IMR-90 (cell line): ENCODE results near the gene ALDH1A2. TPM values are rescaled to one million over a fixed set of nuclear protein-coding genes. Genes with fewer than 3 reads are reported as not detected.

ENCODE experiments used
- ATAC-seq: fragments of 200-7000 bp; cut with Tn5 transposase; 2 replicates; pipeline ENCODE4 v1.9.1; 2020; ENCODE audit warnings: low read depth, mild to moderate bottlenecking, moderate library complexity
- BruUV-seq: library from RNA; stranded (reverse); fragments of 400-500 nt; replicated peaks from 2 replicates; lab custom pipeline; 2021; lab: Mats Ljungman, UMichigan
- CTCF ChIA-PET: fragments of 300-600 bp; formaldehyde crosslinking; extraction: SDS; loops from one replicate; lab custom pipeline; 2021; ENCODE audit warnings: antibody characterized with exemption; lab: Yijun Ruan, JAX
- POLR2A ChIA-PET: fragments of 300-600 bp; sonication (Branson Sonifier 250); formaldehyde crosslinking; loops from one replicate; lab custom pipeline; 2022; ENCODE audit warnings: antibody characterized with exemption; ENCODE audit not compliant: unreplicated experiment; lab: Charles Lee
- DNase-seq: peaks from one replicate; pipeline ENCODE4 v3.0.0; 2013
- H2AFZ ChIP-seq: replicated peaks from 2 replicates; pipeline ENCODE3; 2013; ENCODE audit warnings: low read length, mild to moderate bottlenecking; ENCODE audit not compliant: poor library complexity
- H2AK5ac ChIP-seq: 2 replicates; pipeline ENCODE4 v1.6.1; 2013; ENCODE audit warnings: low read depth, low read length, inconsistent platforms
- H2AK9ac ChIP-seq: replicated peaks from 2 replicates; pipeline ENCODE3; 2013; ENCODE audit warnings: mild to moderate bottlenecking, low read depth, low read length, moderate library complexity; ENCODE audit not compliant: poor library complexity
- H2BK120ac ChIP-seq: 2 replicates; pipeline ENCODE4 v1.6.1; 2013; ENCODE audit warnings: low read depth, low read length, inconsistent platforms
- H2BK15ac ChIP-seq: 3 replicates; pipeline ENCODE4 v1.6.1; 2013; ENCODE audit warnings: low read depth, low read length, inconsistent platforms
- H2BK20ac ChIP-seq: 2 replicates; pipeline ENCODE4 v1.6.1; 2013; ENCODE audit warnings: low read depth, mild to moderate bottlenecking, inconsistent platforms, low read length, moderate library complexity
- H2BK5ac ChIP-seq: 2 replicates; pipeline ENCODE4 v1.6.1; 2013; ENCODE audit warnings: mild to moderate bottlenecking, low read depth, low read length, inconsistent platforms; ENCODE audit not compliant: poor library complexity, severe bottlenecking
- H3K14ac ChIP-seq: replicated peaks from 2 replicates; pipeline ENCODE4 v1.6.1; 2013; ENCODE audit warnings: low read depth, low read length, inconsistent platforms
- H3K18ac ChIP-seq: 2 replicates; pipeline ENCODE4 v1.6.1; 2013; ENCODE audit warnings: low read depth, low read length, control low read depth
- H3K23ac ChIP-seq: 2 replicates; pipeline ENCODE4 v1.6.1; 2013; ENCODE audit warnings: low read depth, low read length, inconsistent platforms
- H3K27ac ChIP-seq: 2 replicates; pipeline ENCODE4 v1.5.1; 2013; ENCODE audit warnings: mild to moderate bottlenecking, control low read depth, low read length; ENCODE audit not compliant: insufficient read depth
- H3K27me3 ChIP-seq: 2 replicates; pipeline ENCODE4 v1.6.1; 2013; ENCODE audit warnings: low read length; ENCODE audit not compliant: control insufficient read depth, insufficient read depth
- H3K36me3 ChIP-seq: 2 replicates; pipeline ENCODE4 v1.6.1; 2013; ENCODE audit warnings: low read length, mixed read lengths; ENCODE audit not compliant: control insufficient read depth, insufficient read depth
- H3K4ac ChIP-seq: 2 replicates; pipeline ENCODE4 v1.6.1; 2013; ENCODE audit warnings: low read depth, low read length, inconsistent platforms
- H3K4me1 ChIP-seq: 2 replicates; pipeline ENCODE4 v1.6.1; 2013; ENCODE audit warnings: low read length, mixed read lengths; ENCODE audit not compliant: control insufficient read depth, insufficient read depth
- H3K4me2 ChIP-seq: 2 replicates; pipeline ENCODE4 v1.6.1; 2013; ENCODE audit warnings: low read depth, mild to moderate bottlenecking, control low read depth, low read length, moderate library complexity
- H3K4me3 ChIP-seq: 2 replicates; pipeline ENCODE4 v1.5.1; 2013; ENCODE audit warnings: low read depth, mild to moderate bottlenecking, control low read depth, low read length, moderate library complexity; ENCODE audit not compliant: insufficient read depth
- H3K56ac ChIP-seq: 2 replicates; pipeline ENCODE4 v1.6.1; 2013; ENCODE audit warnings: low read length, inconsistent platforms; ENCODE audit not compliant: insufficient read depth; ENCODE audit errors: extremely low read depth
- H3K79me1 ChIP-seq, 2 experiments: 2 replicates each; pipeline ENCODE4 v1.6.1; 2013; ENCODE audit warnings: low read length in 2 of 2, inconsistent platforms in 1 of 2, low read depth in 1 of 2
- H3K9ac ChIP-seq: 2 replicates; pipeline ENCODE4 v1.6.1; 2013; ENCODE audit warnings: low read depth, low read length, control low read depth
- H3K9me1 ChIP-seq: 2 replicates; pipeline ENCODE4 v1.6.1; 2013; ENCODE audit warnings: low read length, inconsistent platforms; ENCODE audit not compliant: insufficient read depth
- H3K9me3 ChIP-seq: 2 replicates; pipeline ENCODE4 v1.6.1; 2013; ENCODE audit warnings: low read length; ENCODE audit not compliant: control insufficient read depth, insufficient read depth
- H4K20me1 ChIP-seq: 2 replicates; pipeline ENCODE4 v1.6.1; 2013; ENCODE audit warnings: low read length, inconsistent platforms; ENCODE audit not compliant: insufficient read depth
- H4K5ac ChIP-seq: 2 replicates; pipeline ENCODE4 v1.6.1; 2013; ENCODE audit warnings: mild to moderate bottlenecking, low read depth, low read length, control low read depth
- H4K8ac ChIP-seq, 2 experiments: 2 replicates each; pipeline ENCODE4 v1.6.1; 2013; ENCODE audit warnings: low read depth in 2 of 2, low read length in 2 of 2, control low read depth in 1 of 2, inconsistent platforms in 1 of 2
- H4K91ac ChIP-seq: 2 replicates; pipeline ENCODE4 v1.6.1; 2013; ENCODE audit warnings: low read depth, low read length, inconsistent platforms; ENCODE audit not compliant: insufficient read depth
- BHLHE40 ChIP-seq: fragments of 150-350 bp; IDR thresholded peaks from 2 replicates; pipeline ENCODE4 v1.6.1; 2016; ENCODE audit warnings: mild to moderate bottlenecking, low read depth, low read length
- CEBPB ChIP-seq: IDR thresholded peaks from 2 replicates; pipeline ENCODE4 v1.6.1; 2012; ENCODE audit warnings: low read depth, low read length, improper control_type of control experiment
- CHD1 ChIP-seq: IDR thresholded peaks from 2 replicates; pipeline ENCODE4 v1.6.1; 2012; ENCODE audit warnings: low read depth, low read length, improper control_type of control experiment
- CTCF ChIP-seq: conservative IDR thresholded peaks from 2 replicates; pipeline ENCODE4 v1.5.1; 2012; ENCODE audit warnings: mild to moderate bottlenecking, low read depth, low read length, improper control_type of control experiment
- ELK1 ChIP-seq: fragments of 150-350 bp; IDR thresholded peaks from 2 replicates; pipeline ENCODE4 v1.6.1; 2016; ENCODE audit warnings: low read depth, mild to moderate bottlenecking, low read length, moderate library complexity, borderline replicate concordance
- FOS ChIP-seq: fragments of 150-350 bp; IDR thresholded peaks from 2 replicates; pipeline ENCODE4 v1.6.1; 2016; ENCODE audit warnings: low read depth, low read length
- MAFK ChIP-seq: IDR thresholded peaks from 2 replicates; pipeline ENCODE4 v1.6.1; 2012; ENCODE audit warnings: low read depth, low read length, improper control_type of control experiment
- MAZ ChIP-seq: IDR thresholded peaks from 2 replicates; pipeline ENCODE4 v1.6.1; 2012; ENCODE audit warnings: low read depth, mild to moderate bottlenecking, low read length, improper control_type of control experiment, moderate library complexity, borderline replicate concordance
- MXI1 ChIP-seq: IDR thresholded peaks from 2 replicates; pipeline ENCODE4 v1.6.1; 2012; ENCODE audit warnings: low read depth, mild to moderate bottlenecking, low read length, moderate library complexity, borderline replicate concordance
- NFE2L2 ChIP-seq: fragments of 150-350 bp; IDR thresholded peaks from 2 replicates; pipeline ENCODE4 v1.6.1; 2016; ENCODE audit warnings: low read depth, mild to moderate bottlenecking, low read length
- POLR2A ChIP-seq: IDR thresholded peaks from 2 replicates; pipeline ENCODE4 v1.6.1; 2012; ENCODE audit warnings: mild to moderate bottlenecking, low read depth, low read length
- RAD21 ChIP-seq: IDR thresholded peaks from 2 replicates; pipeline ENCODE4 v1.6.1; 2012; ENCODE audit warnings: low read length, improper control_type of control experiment
- RCOR1 ChIP-seq: IDR thresholded peaks from 2 replicates; pipeline ENCODE4 v1.6.1; 2012; ENCODE audit warnings: mild to moderate bottlenecking, low read length, improper control_type of control experiment; ENCODE audit not compliant: insufficient replicate concordance
- RFX5 ChIP-seq: IDR thresholded peaks from 2 replicates; pipeline ENCODE4 v1.8.0; 2012; ENCODE audit warnings: low read depth, mild to moderate bottlenecking, low read length, moderate library complexity
- SMC3 ChIP-seq: fragments of 150-350 bp; IDR thresholded peaks from 2 replicates; pipeline ENCODE4 v1.6.1; 2016; ENCODE audit warnings: low read depth, mild to moderate bottlenecking, antibody characterized with exemption, low read length, moderate library complexity
- USF2 ChIP-seq: fragments of 150-350 bp; IDR thresholded peaks from 2 replicates; pipeline ENCODE4 v1.6.1; 2017; ENCODE audit warnings: mild to moderate bottlenecking, antibody characterized with exemption, low read length, low read depth
- WGBS, 2 experiments: methylation state at CpG; one replicate each; pipeline versions ENCODE4 v1.1.5 to v1.1.7; 2013; ENCODE audit warnings: missing lambda C conversion rate in 2 of 2; ENCODE audit not compliant: insufficient read length in 1 of 2; ENCODE audit errors: extremely low coverage in 2 of 2; 5-methylcytosine and 5-hydroxymethylcytosine counted together
- dilution Hi-C: fragments of 300-500 bp; cut with HindIII; formaldehyde crosslinking; loops from one replicate; pipeline ENCODE4 v1.14.3; 2018; ENCODE audit warnings: low sequenced_read_pairs; ENCODE audit not compliant: unreplicated experiment
- in situ Hi-C: fragments of 300-500 bp; cut with MboI; formaldehyde crosslinking; loops from 3 replicates; pipeline ENCODE4 v1.14.3; 2019; ENCODE audit warnings: low sequenced_read_pairs, inconsistent platforms, mixed read lengths
- intact Hi-C: fragments of 100-400 bp; cut with micrococcal nuclease; formaldehyde crosslinking; loops from 2 replicates; pipeline ENCODE4 v1.10.0; 2022
- polyA plus RNA-seq, 3 experiments: library from polyadenylated mRNA; depleted of rRNA; stranded (reverse); fragments of >200 nt; gene quantifications; 2 replicates each; pipeline ENCODE4 v1.2.3, GENCODE V29; 2012; ENCODE audit warnings: low replicate concordance in 1 of 3
- total RNA-seq: library from RNA; depleted of rRNA; stranded (reverse); fragments of >200 nt; gene quantifications from 2 replicates; pipeline ENCODE4 v1.2.3, GENCODE V29; 2012

ALDH1A2 gene
- total and polyA plus RNA-seq, 2 of the 4 experiments (the other 2 are of a cell fraction) = not detected

- DNase-seq = no peak
- no peaks in the 10 kb centered on the region for H3K79me1 ChIP-seq
- H3K4me1 ChIP-seq = 0 out of 2 replicates have a peak, but pooled peaks cover 1% of the 10 kb centered on the region
- H2BK5ac ChIP-seq = no peak overlapping the region
- no peak overlapping the region for H3K23ac ChIP-seq
- TF ChIP-seq MXI1 (no peak), CTCF (no peak), RCOR1 (no peak), BHLHE40 (no peak), RAD21 (no peak), ELK1 (no peak), POLR2A (no peak), USF2 (no peak), MAFK (no peak), CEBPB (no peak), SMC3 (no peak), NFE2L2 (no peak), MAZ (no peak), FOS (no peak), CHD1 (no peak), RFX5 (no peak)
- no peak overlapping the region for H3K14ac ChIP-seq
- no peak overlapping the region for H2AFZ ChIP-seq
- no peaks in the 10 kb centered on the region for H3K36me3 ChIP-seq
- no peak overlapping the region for H3K4me2 ChIP-seq
- no peaks in the 10 kb centered on the region for H4K20me1 ChIP-seq
- WGBS, 2 experiments = no CpG with 5 or more reads among the region's 4 CpGs
- H4K5ac ChIP-seq = no peak overlapping the region
- no peak overlapping the region for H3K4ac ChIP-seq
- H3K27me3 ChIP-seq = peaks cover 43% of the 10 kb centered on the region
- in situ Hi-C loops = no loop called here
- H3K18ac ChIP-seq = no peak overlapping the region
- ChIA-PET CTCF (no interaction called here), POLR2A (no interaction called here)
- no peak overlapping the region for H4K8ac ChIP-seq
- BruUV-seq = no TSS peak
- peaks cover 8% of the 10 kb centered on the region for H3K9me3 ChIP-seq
- ATAC-seq = no peak
- intact Hi-C loops = no loop called here
- H3K56ac ChIP-seq = no peak overlapping the region
- no peak overlapping the region for H2BK120ac ChIP-seq
- no peak overlapping the region for H3K9ac ChIP-seq
- no peak overlapping the region for H2BK15ac ChIP-seq
- no peak overlapping the region for H2AK9ac ChIP-seq
- H2BK20ac ChIP-seq = no peak overlapping the region
- no peak overlapping the region for H2AK5ac ChIP-seq
- H4K91ac ChIP-seq = no peak overlapping the region
- dilution Hi-C loops = no loop called here
- no peak overlapping the region for H3K27ac ChIP-seq
- H3K9me1 ChIP-seq = no peaks in the 10 kb centered on the region
- H3K4me3 ChIP-seq = no peak overlapping the region
These were observed 2.5 kb downstream of the ALDH1A2 start for GRCh38 chr15:58062983-58063382.
